NCI-H1048 (cell line): ENCODE results near the gene LCOR.

Source experiments
- DNase-seq: peaks from one replicate; lab custom pipeline; 2025; lab: John Stamatoyannopoulos, UW

The LCOR gene

DNA sequence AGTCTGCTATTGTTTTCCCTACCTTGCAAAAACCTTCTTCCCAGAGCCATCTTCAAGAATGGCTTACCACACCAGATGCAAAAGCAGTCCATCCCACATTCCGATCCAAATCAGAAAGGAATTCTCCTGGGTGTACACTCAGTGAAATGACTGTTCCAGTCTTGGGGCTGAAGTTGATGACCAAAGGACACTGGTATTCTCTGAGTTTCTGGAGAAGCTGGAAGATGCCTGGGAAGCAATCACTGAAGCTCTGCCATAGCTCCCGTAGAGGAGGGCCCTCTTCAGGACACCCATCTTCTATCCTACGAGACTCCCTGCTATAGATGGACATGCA lies 155.7 kb downstream of the LCOR start:
- DNase-seq: no peak

DNA sequence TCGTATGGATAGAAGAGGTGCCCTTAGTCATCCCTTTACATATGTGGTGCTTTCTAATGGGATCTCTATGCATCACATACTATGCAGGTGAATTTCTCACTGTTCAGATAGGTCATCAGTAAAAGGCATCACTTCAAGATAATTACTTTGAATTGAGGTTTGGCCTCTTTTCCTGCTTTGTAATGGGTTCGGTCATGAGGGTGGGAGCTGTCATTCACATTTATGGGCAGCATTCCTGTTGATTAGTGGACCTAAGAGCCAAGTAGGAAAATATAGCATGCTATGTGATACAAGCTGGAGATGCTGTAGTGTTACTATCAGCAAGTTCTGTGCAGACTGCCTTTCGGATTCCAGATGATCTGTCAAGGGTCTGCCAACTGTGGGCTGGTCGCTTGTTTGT lies 156.3 kb downstream of the LCOR start:
- no peak for DNase-seq

DNA sequence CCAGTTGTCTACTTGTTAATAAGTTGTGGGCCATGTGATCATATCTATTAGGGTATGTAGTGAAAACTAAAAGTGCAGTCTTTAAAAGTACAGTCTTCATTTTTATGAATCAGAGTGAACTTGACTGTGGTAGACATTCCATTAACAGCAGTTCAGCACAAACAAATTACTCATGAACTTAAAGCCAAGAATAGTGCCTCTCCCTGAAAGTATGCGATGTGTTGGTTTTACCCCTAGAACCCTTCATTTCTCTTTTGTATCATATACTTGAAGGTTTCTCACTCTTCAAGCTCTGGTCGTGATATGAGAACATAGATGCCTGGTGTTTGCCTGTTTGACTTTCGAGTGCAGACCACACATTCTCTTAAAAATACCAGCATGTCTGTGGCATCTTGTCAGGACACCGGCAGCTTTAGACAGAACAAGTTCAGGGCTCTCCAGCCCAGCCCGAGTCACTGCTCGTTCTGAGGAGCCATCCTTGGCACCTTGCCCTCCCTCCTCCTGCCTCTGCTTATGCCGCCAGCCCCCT lies 159.3 kb downstream of the LCOR start:
- DNase-seq: no peak

DNA sequence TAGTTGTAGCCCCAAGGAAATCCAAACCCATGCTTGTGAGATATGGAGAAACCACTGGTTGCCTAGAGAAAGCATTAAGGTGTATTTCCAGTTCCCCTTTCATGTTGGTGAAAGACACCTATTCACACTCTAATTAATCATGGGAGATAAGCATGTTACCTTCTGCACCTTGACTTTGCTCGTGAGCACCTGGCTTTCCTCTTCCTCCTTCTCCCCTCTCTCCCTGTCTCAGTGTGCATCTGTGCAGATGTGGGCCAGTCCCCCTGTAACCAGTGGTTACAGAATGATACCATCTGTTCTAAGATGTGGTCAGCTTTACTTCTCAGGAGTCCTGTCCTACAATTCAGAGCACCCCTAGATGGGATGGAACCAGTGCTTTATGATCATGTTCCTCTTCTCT lies 160.6 kb downstream of the LCOR start:
- no peak for DNase-seq

DNA sequence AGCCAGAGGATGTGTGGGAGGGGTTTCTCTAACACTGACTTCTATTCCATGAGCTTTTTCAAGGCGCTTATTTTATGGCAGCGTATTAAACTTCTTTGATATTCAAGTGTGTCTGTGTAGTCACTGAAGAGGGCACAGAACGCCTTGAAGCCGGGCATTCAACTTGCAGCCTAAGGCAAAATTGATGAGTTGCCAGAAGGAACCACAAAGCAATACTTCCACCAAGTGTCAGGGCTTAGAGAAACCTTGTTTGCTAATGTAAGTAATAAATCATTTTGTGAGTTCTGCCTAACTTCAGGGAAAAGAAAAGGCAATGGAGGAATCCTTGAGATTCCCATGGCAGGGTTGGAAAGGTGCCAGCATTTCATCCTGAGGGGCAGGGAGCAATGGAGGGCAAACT lies 163.8 kb downstream of the LCOR start:
- no peak for DNase-seq

DNA sequence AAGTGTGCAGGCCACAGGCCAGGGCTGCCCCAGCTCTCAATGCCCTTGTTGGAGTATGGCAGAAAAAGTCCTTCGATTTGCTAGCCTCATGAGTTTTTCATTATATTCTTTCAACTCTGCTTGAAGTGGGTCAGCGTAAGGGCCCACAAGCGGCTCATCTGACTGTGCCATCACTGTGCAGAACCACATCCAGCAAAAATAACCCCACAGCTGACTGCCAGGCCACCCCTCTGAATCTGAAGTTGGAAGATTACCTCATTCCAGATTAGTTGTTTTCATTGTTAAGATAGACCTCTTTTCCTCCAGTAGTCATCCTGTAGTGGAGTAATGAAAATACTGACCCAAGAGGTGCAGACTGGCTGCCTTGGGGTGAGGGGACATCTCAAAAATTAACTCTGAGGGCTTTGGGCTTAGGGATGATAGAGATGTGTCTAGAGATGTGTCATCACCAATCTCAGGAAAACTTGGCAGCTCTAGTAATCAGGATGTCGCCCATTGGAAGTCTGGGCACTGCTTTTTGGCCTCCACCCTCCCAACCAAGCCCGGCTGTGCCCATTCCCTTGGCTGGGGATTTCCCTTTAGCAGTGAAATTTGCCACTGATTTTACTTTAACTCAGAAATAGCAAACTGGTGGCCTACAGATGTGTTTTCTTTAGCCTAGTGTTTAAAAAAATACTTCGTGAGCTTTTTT lies 164.3 kb downstream of the LCOR start:
- DNase-seq: no peak

DNA sequence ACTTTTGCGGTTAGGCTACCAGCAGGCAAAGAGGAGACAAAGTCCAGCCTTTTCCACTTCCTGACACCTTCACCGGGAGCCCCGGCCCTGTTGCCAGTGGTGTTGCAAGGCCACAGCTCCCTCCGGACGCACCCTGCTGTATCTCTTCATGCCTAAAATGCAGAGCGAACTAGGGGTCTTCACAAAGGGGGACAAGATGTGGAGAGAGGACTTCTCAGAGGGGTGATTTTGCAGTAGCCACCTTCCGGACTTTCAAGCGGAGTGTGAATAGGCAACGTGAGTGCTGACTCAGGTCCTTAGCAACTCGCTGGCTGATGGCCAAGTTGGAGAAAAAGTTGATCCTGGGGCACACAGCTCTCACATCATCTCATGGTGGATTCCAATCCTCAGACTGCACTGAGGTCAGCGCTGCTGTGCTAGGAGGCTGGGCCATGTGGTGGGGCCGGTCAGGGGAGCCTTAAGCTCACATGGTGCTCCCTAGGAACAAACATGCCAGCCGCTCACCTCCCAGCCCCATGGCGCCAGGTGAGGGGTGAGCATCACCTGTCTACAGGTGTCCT lies 166.3 kb downstream of the LCOR start:
- DNase-seq: no peak

DNA sequence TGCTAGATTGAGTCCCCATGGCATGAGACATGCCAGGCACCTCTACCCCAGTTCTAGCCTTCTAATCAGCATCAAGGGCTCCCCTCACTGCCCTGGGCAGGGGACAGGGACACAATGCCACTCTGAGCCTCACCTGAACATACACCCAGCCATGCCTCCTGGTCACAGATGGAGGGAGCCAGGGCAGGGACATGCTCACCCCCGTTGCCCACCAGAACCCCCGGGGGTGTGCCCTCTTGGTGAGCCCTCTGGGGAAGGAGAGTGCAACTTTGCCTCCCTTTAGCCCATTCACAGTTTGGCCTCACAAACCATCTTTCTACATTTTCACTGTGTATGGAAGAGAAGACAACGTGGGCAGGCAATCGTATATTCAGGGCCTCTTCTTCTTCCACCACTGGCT lies 167.2 kb downstream of the LCOR start:
- no peak for DNase-seq

DNA sequence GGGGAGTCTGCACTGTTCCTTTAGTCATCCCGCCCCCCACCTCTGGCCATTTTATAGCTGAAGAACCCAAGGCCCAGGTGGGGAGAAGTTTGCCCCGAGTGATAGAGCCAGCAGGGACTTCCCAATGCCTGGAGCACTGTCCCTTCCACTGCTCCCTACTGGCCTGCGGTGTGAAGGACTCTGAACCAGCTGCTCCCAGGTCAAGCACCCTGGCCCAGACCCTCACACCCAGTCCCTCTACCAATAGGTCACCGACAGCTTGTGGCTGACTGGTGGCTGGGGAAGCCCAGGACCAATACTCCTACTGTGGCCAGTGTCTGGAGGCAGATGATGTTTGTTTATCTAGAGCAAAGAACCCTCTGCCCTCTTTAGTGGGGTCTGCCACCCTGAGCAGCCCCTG lies 167.9 kb downstream of the LCOR start:
- no peak for DNase-seq

DNA sequence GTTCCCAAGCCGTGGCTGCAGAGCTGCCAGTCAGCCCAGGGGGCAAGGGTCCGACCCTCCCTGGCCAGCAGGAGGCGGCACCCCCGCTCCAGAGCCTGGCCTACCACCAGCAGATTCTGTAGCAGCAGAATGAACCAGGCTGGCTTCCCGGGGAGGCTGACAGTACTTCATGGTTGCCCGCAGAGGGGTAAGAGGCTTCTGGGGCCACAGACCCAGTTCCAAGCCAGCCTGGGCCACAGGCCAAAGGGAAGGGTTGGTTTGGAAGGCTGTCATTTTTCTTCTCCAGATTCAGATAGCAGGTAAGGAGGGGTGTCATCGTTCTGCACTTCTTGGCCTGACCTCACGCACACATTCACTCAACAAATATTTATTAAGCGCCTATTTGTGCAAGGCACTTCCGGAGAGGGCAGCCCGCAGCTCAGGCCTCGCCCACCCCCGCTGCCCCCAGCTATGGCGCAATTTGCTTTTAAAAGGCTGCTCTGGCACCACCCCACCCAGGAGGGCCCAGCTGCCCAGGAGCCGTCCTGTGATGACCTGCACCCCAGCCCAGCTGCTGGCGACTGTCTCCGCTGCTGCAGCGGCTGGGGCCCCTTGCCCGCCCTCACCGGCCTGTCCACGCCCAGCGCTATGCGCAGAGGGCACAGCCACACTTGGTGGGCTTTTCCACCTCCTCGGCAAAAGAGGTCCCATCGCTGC lies 168.5 kb downstream of the LCOR start:
- DNase-seq: no peak

DNA sequence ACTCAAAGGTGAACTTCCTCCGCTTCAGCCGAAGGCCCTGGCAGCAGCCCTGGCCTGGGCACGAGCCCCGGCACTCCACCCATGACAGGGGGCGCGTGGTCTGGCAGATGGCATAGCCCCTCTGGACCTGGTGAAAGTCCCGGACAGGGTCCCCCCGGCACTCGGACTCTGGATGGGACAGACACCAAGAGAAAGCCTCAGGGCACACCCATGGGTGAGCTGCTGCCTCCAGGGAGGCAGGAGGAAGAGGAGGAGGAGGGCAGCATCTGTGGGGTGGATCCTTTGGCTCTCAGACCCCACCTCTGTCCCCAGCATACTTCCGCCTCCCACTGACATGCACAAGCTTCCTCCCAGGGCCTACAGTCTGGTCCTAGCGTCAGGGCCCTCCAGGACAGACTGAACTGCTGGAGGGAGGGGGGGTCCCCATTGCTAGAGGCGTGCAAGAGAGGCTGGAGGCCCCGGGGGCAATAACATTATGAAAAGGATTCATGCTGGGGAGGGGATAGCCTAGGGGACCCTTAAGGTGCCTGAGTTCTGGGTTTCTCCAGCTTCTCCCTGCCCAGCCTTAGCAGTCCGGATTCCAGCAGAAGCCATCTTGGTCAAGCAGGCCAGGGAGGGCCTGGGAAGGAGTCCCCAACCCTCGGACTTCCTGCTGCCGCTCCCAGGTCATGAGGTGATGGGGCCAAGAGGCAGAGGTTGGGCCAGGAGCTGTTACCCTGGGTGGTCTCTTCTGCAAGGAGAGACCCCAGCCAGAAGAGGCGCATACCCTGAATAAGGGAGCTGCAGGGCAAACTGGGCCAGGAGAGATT lies 169.3 kb downstream of the LCOR start:
- DNase-seq: no peak

DNA sequence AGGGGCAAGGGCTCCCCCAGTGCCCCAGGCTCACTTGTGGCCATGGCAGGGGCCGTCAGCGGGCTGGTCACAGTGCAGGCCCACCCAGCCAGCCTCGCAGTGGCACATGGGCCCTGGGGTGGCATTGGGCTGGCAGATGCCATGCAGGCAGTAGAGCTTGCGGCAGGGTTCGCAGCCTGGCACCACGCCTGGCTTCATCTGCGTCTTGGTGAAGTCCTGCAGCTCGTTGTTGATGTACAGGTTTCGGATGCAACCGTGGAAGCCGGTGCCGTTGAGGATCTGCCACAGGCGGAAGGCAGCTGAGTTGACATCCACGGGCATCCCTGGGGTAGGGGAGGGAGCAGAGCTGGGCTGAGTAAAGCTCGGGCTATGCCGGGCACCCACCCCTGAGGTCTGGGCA lies 170.6 kb downstream of the LCOR start:
- no peak for DNase-seq

DNA sequence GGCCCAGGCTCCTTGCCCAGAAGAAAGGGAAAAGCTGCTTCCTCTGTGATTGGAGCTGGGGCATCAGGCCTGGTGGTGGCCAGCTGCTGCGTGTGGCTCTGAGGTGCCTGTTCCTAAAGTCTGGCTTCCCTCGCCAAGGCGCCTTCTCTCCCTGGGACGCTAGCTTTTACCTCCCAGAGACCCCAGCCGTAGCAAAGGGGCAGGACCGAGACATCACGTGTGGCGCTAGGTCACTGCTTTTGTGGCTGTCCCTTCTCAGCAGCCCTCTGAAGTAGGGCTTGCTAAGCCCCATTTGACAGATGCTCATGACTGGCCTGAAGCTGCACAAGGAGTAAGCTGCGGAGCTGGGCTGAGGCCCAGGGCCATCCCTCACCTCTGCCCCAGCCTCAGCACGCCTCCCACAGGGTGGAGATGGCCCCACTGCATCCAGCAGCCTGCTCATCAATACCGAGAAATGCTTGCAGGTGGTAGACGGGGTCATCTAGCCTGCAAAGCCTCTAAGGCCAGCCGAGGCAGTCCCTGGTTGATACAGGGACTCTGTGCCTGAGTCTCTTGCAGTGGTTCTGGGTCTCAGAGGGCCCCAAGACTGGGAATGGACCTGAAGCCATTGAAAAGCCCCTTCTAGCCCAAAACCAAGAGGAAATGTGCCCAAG lies 171.2 kb downstream of the LCOR start:
- DNase-seq: no peak

DNA sequence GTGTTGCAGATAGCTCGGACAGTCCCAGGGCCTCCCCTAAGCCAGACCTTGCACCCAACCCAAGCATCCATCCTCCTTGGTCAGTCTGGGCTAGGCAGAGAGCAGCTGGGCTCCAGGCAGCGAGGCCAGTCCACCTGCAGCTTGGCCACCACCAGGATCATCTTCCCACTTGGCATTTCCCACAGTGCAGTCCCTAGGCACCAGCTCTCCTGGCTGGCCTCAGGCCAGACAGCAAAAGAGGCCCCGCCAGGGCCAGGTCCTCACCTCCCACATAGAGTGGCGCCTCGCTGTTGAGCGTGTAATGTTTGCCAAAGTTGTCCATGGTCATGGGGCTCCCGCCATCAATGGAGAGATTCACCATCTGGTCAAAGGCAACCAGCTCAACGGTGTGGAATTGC lies 171.7 kb downstream of the LCOR start:
- DNase-seq: no peak

DNA sequence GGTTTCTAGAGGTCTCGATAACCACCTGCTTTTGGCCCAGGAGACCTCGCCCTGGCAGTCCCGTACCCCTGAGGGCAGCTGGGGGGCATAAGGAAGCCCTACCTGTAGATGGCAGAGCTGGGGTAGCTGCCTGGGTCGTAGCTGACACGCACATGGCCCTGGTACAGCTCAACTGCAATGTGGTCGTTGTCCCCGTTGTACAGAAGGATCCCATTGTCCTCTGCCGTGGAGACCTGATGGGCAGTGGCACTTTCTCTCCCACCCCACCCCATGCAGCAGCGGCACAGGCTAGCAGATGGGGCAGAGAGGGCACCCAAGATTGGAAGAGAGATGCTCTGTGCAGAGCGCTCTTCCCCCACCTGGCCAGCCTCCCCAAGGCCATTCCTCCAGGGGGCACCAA lies 172.5 kb downstream of the LCOR start:
- no peak for DNase-seq

DNA sequence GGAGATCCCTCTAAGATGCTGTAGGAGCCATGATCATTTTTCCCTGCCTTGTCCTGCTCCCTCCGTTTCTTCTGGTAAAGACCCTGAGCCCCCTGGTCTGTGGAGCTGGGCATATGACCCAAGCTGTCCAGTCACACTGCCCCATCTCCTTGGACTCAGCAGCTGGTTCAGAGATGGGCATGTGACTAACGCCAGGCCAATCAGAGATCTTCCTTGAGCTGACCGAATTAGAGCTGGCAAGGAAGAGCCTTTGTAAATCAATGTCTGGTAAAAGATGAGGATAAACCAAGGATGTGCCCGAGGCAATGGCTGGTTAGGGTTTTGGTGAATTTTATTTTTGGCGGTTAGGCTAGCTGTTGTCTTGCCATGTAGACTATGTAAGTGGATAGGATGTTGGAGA lies 173.3 kb downstream of the LCOR start:
- DNase-seq: no peak

DNA sequence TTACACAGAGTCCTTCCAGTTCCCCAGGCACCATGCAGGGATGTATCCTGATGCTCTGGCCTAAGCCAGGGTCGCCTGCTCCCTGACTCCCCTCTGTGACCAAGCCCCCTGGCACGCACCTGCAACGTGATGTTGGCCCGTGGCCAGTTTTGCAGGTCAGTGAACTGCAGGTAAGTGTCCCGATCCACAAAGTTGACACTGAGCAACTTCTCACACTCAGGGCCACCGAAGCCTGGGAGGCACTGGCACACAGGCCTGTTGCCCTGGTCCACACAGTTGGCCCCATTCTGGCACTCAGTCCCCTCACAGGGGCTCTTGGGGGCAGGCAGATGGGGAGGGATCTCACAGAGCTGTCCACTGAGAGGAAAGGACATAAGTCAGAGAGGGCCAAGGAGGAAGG lies 174.3 kb downstream of the LCOR start:
- DNase-seq: no peak

DNA sequence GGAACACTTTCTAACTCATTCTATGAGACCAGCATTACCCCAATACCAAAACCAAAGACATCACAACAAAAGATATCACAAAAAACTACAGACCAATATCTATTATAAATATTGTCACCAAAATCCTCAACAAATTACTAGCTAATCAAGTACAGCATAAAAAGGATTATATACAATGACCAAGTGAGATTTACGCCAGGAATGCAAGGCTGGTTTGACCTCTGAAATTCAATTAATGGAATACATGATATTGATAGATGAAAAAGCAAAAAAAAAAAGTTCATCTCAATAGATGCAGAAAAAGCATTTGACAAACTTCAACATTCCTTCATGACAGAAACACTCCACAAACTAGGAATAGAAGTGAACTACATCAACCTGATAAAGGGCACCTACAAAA lies 175.3 kb downstream of the LCOR start:
- no peak for DNase-seq

DNA sequence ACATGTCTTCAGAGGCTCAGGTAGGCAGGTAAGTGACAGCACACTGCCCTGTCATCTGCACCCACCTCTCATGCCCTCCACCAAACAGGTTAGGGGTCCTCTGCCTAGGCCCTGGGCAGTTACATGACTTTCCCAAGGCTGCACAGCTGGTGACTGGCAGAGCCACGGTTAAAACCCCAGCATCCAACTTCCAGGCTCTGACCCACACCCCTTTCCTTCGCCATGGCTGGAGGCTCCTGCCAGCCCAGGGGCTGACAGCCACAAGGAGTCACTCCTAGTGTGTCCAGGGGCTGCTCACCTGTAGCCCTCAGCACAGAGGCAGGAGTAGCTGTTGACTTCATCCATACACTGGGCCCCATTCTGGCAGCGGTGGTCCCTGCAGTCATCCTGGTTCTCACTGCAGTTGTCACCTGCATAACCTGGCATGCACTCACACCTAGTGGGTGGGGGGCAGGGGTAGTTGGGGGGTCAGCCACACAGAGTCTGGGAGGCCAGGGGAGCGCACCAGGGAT lies 178.7 kb downstream of the LCOR start:
- no peak for DNase-seq

DNA sequence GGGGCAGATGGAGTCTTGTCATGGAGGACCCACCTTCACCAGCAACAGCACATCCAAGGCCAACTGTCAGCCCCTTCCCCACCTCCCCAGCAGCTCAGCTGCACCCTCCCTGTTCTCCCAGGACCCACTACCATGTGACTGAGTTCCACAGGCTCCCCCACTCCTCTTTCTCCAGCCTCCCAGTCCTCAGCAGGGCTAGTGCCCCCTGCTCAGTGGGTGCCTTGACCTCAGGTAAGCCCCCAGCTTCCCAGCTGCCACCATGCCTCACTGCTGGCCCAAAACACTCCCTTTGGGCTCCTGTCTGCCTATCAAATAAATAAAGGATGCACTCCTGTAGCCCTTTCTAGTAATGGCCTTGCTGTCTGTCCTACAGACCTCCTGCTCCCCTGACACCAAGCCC lies 179.3 kb downstream of the LCOR start:
- DNase-seq: no peak

DNA sequence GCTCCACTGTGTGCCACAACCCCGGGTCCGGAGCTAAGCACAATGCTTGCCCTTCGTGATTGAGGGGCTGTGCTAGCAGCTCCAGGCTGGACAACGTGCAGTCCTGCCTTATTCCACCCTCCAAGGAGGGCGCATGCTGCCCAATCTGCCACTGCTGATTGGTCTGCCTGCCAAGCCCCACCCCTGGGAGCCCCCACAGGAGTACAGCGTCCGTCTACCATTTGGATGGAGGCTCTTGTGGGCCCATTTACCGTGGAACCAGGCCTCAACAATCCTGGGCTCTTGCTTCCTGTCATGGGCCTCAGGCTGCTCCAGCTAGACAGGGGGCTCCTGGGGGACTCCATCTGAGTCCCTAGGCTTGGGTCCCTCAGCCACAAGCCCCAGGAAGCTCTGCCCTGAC lies 180.4 kb downstream of the LCOR start:
- DNase-seq: no peak

DNA sequence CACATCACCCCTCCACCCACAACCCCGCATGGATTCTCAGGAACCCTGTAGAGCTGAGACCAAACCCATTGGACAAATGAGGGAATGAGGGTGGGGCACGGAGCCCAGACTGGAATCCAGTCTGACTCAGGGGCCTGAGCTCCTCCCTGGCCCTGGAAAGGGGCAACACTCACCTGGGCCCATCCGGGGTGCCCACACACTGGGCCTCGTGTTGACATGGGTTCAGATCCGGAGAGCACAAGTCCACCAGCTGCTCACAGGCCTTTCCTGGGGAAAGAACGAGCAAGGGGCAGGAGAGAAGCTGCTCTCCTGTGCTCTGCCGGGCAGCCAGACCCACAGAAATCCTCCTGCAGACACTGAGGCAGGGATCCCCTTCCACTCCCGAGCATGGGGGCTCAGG lies 181.5 kb downstream of the LCOR start:
- DNase-seq: no peak
